Progenitor cell of endocrine pancreas (in vitro differentiated cells): Measurements from ENCODE around the gene DPEP3. TPM values are rescaled to one million over a fixed set of nuclear protein-coding genes. Genes with fewer than 3 reads are reported as not detected.
A peak's percentile ranks its signal among the peaks of the same experiment; 100 is the strongest.
"Not testable (repeated sequence)": the region's sequence is repeated elsewhere in the genome, so short reads cannot be mapped to it uniquely, and the experiment has no call there.

ENCODE experiments used
- DNase-seq: peaks from one replicate; pipeline ENCODE4 v3.0.0; 2021; ENCODE audit warnings: low spot score; ENCODE audit not compliant: unreplicated experiment
- H3K27ac Mint-ChIP-seq: 2 replicates; pipeline ENCODE4 v1.8.0; 2021; ENCODE audit warnings: mild to moderate bottlenecking, moderate library complexity, mixed read lengths
- H3K27me3 Mint-ChIP-seq: 2 replicates; pipeline ENCODE4 v1.8.0; 2021; ENCODE audit warnings: mixed read lengths
- H3K36me3 Mint-ChIP-seq: 2 replicates; pipeline ENCODE4 v1.8.0; 2022; ENCODE audit warnings: mixed read lengths; ENCODE audit not compliant: insufficient read depth
- H3K4me1 Mint-ChIP-seq: 2 replicates; pipeline ENCODE4 v1.8.0; 2021; ENCODE audit warnings: low read depth, mixed read lengths
- H3K4me3 Mint-ChIP-seq: 2 replicates; pipeline ENCODE4 v1.8.0; 2021; ENCODE audit warnings: low read depth, mild to moderate bottlenecking, moderate library complexity, mixed read lengths
- H3K9me3 Mint-ChIP-seq: 2 replicates; pipeline ENCODE4 v1.8.0; 2021; ENCODE audit warnings: low read depth, mixed read lengths
- total RNA-seq: library from RNA; stranded (reverse); gene quantifications from 2 replicates; pipeline ENCODE4 v1.2.1, GENCODE V29; 2021
- TF ChIP-seq, protein P1 (sequence below): fragments of 200-600 bp; sonication (generic); IDR thresholded peaks from one replicate; pipeline ENCODE4 v1.5.0; 2021; ENCODE audit warnings: antibody characterized with exemption, mild to moderate bottlenecking; ENCODE audit not compliant: unreplicated experiment

DPEP3 gene
- total RNA-seq, 1 donor from 2014 or later, result not detected

- Mint-ChIP-seq H3K9me3 (no peaks in the 10 kb centered on the region), H3K4me3 (no peak overlapping the region), H3K27me3 (peaks cover 2% of the 10 kb centered on the region), H3K36me3 (no peaks in the 10 kb centered on the region), H3K27ac (no peak overlapping the region), H3K4me1 (no peaks in the 10 kb centered on the region)
- DNase-seq, result no peak
- TF ChIP-seq, protein P1, sequence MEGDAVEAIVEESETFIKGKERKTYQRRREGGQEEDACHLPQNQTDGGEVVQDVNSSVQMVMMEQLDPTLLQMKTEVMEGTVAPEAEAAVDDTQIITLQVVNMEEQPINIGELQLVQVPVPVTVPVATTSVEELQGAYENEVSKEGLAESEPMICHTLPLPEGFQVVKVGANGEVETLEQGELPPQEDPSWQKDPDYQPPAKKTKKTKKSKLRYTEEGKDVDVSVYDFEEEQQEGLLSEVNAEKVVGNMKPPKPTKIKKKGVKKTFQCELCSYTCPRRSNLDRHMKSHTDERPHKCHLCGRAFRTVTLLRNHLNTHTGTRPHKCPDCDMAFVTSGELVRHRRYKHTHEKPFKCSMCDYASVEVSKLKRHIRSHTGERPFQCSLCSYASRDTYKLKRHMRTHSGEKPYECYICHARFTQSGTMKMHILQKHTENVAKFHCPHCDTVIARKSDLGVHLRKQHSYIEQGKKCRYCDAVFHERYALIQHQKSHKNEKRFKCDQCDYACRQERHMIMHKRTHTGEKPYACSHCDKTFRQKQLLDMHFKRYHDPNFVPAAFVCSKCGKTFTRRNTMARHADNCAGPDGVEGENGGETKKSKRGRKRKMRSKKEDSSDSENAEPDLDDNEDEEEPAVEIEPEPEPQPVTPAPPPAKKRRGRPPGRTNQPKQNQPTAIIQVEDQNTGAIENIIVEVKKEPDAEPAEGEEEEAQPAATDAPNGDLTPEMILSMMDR, result no peak
Measured at GRCh38 chr16:67996666-67997065, 16.4 kb upstream of the DPEP3 start.

- Mint-ChIP-seq H3K9me3 (no peaks in the 10 kb centered on the region), H3K4me3 (no peak overlapping the region), H3K27me3 (peaks cover 4% of the 10 kb centered on the region), H3K36me3 (no peaks in the 10 kb centered on the region), H3K27ac (no peak overlapping the region), H3K4me1 (no peaks in the 10 kb centered on the region)
- DNase-seq, result no peak
- TF ChIP-seq, protein P1, result no peak
Measured at GRCh38 chr16:67995423-67995822, 15.1 kb upstream of the DPEP3 start.

DNA sequence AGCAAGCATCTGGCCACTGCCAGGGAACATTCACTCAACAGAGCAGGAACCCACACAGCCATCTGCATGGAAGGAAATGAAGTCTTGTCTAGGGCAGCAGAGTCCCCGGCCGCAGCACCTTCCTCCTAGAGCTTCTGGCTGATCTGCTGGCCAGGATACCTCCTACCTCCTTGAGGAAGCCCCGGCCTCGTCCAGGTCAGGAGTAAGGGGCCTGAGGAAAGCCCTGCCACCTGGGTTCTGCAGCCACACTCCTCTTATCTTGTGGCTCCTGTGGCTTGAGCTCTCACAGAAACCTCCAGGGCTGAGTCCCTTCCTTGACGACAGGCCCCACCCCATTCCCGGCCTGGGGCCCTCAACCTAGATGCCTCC, 13.7 kb upstream of the DPEP3 start:
- H3K36me3 Mint-ChIP-seq, DNase-seq, H3K4me1 Mint-ChIP-seq, H3K27ac Mint-ChIP-seq, H3K4me3 Mint-ChIP-seq, H3K9me3 Mint-ChIP-seq, H3K27me3 Mint-ChIP-seq: not testable (repeated sequence)

- TF ChIP-seq, protein P1, result peak; percentile 99
- Mint-ChIP-seq H3K27me3 (peaks cover 4% of the 10 kb centered on the region), H3K4me1 (no peaks in the 10 kb centered on the region), H3K36me3 (no peaks in the 10 kb centered on the region), H3K4me3 (no peak overlapping the region), H3K27ac (no peak overlapping the region), H3K9me3 (no peaks in the 10 kb centered on the region)
- peak; percentile 74 for DNase-seq
Measured at GRCh38 chr16:67993207-67994039, 13.1 kb upstream of the DPEP3 start.

DNA sequence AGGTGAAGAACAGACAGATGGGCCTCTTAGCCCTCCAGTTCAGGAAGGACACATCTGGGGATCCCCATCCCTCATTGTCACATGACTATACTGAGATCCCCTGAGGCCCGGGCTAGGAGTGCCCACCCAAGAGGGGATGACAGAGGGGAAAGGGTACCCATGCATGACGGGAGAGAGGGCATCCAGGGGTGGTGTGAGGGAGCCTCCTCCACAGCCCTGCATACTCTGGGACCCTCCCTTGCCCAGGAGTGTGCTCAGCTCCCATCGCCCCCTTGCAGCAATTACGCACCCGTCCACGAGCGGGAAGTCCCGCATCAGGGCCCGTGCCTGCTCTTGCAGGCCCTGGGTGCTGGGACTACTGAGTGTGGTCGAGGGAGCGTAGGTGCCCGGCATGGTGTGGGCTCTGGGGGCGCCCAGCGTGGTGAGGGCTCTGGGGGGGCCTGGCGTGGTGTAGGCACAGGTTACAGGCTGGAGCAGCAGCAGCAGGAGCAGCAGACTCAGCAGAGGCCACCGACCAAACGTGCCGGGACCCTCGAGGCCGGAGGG, 12.4 kb upstream of the DPEP3 start:
- Mint-ChIP-seq H3K27me3 (peaks cover 4% of the 10 kb centered on the region), H3K27ac (no peak overlapping the region), H3K4me1 (peaks cover 2% of the 10 kb centered on the region), H3K36me3 (no peaks in the 10 kb centered on the region), H3K4me3 (no peak overlapping the region), H3K9me3 (no peaks in the 10 kb centered on the region)
- DNase-seq, result no peak
- TF ChIP-seq, protein P1, result no peak

DNA sequence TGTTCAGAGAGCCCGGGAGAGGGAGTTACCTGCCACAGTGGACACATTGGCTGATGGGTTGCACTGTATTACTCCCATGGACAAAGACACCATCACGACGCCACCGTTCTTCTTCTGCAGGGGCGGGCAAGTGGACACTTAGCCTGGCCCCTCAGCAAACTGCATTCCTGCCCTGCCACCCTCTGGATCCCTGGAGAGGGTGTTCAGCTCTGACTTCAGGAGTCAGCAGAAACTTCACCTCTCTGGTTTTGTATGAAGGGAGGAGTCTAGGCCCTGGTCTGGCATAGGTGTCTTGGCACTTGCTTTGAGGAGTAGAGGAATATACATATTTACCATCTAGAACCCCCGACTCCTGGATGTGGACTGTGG, 9.7 kb upstream of the DPEP3 start:
- Mint-ChIP-seq H3K27ac (no peak overlapping the region), H3K27me3 (peaks cover 4% of the 10 kb centered on the region)

More for the DNA sequence above, 9.7 kb upstream of the DPEP3 start:
- DNase-seq, result no peak
- H3K9me3 Mint-ChIP-seq, result no peaks in the 10 kb centered on the region
- no peak overlapping the region for H3K4me3 Mint-ChIP-seq
- H3K36me3 Mint-ChIP-seq, result no peaks in the 10 kb centered on the region
- TF ChIP-seq, protein P1, result no peak
- H3K4me1 Mint-ChIP-seq, result peaks cover 9% of the 10 kb centered on the region
